Stimulated activated CD4-positive, alpha-beta T cell treated with anti-CD3 and anti-CD28 coated beads, Interleukin-2, amount 100 ng/mL, for 4 hours (primary cell): ENCODE measurements around the gene MAL.
"Not testable (repeated sequence)": the region's sequence is repeated elsewhere in the genome, so short reads cannot be mapped to it uniquely, and the experiment has no call there.

Source experiments
- DNase-seq: peaks from one replicate; pipeline ENCODE4 v3.0.0-alpha.2; 2020; ENCODE audit warnings: low read depth

MAL gene

DNA sequence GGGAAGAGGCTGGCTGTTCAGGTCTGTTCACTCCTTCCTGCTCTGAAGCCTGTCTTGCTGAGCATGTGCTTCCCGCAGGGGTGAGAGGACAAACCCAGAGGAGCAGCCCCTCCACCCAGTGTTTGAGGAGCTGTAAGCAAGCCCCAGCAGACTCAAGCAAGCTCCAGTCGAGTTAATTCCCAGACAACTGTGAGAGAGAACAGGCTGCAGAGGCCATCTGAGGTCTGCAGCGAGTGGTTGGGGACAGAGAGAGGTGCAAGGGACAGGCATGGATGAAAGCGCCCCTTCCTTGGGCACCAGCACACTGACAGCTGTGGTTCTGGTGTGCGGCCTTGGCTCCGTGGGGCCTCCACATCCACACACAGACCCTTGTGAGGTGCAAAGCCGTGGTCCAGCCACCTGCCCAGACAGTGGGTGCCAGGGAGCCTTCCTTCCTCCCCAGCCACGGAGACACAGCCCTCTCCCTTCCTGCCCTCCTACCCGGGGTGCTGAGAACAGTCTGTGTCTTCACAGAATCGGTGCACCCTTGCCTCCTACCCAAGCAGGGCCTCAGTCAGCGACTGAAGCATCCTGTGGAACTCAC lies 36.2 kb downstream of the MAL start:
- DNase-seq: no peak

DNA sequence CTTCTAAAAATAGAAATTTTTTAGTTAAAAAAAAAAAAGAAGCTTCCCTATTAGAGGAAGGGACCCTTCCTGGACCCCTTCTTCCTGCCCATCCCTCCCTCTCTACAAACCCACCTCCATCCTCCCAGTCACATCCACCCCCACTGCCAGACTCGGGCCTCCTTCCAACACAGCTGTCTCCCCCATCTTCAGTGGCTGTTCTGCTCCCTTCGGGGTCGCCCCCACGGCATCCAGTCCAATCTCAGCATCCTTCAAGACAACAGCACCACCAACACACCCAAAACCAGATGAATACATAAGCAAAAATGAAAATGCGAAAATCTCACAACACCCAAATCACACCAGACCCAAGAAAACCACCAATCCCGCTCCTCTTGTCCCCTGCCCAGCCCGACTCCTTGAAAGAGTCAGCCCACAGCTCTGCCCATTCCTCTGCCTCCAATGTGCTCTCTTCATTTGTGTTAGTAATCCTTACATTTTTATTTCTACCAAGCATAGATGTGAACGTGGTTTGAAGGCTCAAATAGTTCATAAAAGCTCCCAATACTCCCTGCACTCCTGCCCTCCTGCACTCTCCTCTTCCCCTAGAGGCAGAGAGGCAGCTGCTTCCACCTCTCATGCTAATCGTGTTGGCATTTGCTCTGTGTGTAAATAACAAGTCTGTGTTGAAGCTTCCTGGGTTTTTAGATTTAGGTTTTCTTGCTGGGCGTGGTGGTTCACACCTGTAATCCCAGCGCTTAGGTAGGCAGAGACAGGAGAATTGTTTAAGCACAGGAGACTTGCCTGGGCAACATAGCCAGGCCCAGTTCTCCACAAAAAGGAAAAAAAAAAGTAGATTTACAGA lies 37.0 kb downstream of the MAL start:
- DNase-seq: no peak

DNA sequence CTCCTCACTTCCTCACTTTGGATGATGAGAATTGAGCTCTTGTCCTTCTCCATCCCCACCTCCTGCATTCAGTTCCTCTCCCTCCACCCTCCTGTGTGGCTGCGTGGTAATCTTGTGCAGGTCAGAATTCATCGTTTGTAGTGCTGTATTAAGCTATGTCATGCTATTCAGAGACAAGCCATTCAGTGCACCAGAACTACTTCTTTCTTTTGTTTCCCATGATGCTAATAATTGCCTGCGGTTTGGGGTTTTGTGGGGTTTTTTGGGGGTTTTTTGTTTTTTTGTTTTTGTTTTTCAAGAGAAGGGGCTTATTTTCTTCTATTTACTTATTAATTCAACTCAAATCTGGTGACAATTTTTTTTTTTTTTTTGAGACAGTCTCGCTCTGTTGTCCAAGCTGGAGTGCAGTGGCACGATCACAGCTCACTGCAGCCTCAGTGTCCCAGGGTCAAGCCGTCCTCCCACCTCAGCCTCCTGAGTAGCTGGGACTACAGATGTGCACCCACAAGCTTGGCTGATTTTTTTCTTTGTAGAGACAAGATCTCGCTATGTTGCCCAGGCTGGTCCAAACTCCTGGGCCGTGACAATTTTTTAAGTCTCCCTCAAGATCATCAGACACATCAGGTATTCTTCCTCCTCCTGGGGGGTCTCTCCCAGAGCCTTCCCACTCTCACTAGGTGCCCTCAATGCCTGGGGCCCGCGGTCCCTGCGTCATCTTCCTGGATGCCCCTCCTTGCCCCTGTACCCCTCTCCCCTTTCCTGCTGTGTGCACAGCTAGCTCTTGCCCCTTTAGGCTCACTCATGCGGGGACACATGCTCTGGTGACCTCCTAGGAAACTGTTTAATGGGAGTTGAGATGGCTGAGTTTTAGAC lies 37.8 kb downstream of the MAL start:
- no peak for DNase-seq

DNA sequence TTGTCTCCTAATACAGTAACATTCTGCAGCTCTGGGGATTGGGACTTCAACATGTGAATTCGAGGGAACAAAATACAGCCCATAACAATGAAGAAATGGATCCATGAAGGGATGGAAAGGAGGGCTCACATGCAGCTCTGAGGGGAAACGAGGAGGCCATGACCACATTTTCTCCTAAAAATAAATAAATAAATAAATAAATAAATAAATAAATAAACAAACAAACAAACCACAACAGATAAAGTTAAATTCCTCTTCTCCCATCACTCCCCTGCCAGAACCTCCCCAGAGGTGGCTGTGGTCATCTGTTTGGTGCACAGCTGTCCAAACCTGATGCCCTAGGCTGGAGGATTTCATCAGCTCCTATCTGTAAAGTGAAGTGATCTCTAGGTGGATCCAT lies 42.7 kb downstream of the MAL start:
- DNase-seq: no peak

DNA sequence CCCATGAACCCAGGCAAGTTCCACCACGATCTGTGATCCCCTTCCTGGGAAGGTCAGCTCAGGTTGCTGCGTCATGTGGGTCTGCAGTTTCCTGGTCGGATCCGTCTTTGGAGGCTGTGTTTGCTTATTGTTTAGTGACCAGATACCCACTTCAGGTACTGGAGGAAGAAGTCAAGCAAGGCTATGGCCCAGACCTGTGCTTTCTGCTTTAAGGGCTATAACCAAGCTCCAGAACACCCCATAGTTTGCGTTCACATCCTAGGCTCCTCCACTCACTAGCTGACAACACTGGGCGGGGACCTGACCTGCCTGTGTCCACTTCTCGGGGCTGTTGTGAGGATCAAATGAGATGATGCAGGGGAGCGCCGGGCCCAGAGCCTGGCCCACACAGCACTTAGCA lies 44.0 kb downstream of the MAL start:
- no peak for DNase-seq

DNA sequence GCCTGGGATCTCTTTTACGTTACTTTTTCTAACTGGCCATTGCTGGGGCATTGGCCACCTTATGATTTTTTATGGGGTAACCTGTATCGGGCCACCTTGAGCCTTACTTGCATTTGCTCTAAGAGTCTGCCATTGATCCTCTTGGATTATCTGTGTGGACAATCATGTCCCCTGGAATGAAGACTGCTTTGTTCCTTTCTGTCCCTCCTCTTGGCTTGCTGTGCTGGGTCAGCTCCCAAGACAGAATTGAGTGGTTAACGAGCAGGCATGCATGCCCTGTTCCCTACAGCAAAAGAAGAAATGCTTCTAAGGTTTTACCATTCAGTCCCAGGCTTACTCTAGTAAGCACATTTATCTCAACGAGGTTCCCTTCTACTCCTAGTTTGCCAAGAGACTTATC lies 46.3 kb downstream of the MAL start:
- no peak for DNase-seq

DNA sequence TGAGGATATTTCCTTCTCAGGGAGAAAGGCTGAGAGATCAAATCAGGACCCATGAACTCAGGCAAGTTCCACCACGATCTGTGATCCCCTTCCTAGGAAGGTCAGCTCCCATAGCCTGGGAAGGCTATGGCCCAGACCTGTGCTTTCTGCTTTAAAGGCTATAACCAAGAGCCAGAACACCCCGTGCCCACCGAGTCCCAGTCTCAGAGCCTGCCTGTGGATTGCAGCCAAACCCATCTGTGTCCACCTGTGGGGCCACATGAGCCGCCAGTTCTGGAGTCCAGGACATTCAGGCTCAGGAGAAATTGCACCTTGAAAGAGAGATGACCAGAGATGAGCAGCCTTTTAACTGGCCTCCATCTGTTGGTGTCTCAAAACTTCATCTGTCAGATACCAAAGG lies 46.9 kb downstream of the MAL start:
- DNase-seq: no peak

DNA sequence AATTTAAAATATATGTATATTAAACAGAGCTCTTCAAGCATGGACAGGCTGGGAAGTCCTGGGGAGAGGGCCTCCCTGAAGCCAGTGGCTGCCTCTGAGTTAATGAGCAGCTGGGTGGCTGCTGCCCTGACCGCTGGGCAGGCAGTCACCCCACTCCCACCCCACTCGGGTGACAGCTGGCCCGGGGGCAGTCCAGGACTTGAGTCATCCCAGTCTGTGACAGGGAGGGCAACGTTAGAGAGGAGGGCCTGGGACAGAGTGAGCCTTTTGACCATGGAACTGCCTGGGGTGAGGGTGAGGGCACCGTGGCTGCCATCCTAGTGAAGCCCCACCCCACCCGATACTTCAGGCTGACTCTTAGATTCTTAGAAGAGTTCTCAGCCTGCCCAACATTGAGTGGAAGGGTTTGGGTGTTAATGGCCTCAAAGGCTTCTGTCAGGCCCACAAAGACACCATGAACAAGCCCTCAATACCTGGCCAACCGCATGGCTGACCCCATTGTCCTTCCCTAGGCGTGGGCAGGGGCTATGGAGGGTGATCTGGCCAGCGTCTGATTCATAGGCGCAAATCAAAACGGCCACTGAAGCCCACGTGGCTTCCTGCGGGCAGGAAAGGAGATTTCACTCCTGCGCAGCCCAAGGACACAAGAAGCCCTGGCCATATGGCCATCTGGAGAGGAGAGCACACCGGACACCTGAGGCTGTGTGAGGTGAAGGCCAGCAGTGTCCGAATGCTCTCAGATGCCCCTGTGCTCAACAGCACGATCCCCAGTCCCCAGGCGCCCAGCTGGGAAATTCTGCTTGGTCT lies 48.6 kb downstream of the MAL start:
- no peak for DNase-seq

DNA sequence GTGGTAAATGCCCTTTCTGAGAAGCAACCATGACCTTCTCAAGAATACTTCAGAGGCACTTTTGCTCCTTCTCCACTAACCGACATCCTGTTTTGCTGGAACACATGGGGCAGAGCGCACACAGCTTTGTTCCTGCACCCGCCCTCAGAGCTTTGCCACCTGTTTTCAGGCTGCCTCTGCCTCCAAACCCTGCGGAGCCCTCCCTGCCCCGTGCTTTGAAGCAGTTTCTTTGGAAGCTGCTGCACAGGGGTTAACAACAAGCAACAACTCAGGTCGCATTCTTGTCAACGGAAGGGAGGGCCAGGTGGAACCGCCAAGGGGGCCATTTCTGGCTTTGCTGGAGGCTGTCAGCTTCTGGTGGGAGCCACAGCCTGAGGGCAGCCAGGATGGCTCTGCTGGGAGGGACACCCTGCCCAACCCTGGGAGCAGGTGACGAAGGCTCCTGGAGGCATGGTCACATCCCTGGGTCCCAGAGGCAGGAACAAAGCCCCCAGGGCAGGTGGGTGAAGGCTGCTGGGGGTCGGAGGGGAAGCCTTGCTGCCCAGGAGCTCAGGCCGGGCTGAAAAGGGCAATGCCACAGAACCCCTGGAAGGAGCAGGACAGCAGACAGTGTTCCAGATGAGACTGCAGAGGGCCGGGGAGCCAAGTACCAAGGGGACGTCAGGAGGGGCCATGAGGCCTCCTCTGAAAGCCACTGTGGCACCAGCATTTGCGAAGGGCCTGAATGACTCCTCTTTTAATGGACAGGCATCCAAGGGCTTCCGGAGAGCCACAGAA lies 49.3 kb downstream of the MAL start:
- peak; percentile 50 for DNase-seq

DNA sequence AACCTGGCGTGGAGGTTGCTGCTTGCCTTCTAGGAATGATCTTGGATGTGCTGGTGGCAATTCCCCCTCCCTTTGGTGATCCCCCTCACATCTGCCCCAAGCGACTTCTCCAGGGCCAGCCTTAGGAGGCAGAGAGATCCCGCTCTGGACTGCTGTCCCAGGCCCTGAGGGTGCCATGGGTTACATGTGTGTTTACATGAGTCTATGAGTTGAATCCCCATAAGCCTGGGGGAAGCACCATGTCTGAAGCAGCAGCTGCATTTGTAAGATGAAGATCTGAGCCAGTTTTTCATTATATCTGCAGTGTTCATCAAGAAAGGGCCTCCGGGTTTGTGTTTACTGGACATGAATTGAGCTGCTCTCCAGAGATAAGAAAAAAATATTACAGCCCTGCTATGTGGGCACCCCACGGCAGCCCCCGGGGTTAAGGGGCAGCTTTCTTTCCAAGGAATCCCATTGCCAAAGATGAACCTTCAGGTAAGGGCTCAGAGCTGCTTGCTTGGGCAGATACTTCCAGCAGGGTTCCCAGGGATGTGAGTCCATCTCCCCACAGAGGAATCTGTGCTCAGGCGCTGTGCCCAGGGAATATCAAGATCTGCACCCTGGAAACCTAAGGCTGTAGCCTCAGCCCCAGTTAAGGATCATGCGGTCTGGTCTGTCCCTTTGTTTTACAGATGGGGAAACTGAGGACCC lies 50.1 kb downstream of the MAL start:
- DNase-seq: no peak

DNA sequence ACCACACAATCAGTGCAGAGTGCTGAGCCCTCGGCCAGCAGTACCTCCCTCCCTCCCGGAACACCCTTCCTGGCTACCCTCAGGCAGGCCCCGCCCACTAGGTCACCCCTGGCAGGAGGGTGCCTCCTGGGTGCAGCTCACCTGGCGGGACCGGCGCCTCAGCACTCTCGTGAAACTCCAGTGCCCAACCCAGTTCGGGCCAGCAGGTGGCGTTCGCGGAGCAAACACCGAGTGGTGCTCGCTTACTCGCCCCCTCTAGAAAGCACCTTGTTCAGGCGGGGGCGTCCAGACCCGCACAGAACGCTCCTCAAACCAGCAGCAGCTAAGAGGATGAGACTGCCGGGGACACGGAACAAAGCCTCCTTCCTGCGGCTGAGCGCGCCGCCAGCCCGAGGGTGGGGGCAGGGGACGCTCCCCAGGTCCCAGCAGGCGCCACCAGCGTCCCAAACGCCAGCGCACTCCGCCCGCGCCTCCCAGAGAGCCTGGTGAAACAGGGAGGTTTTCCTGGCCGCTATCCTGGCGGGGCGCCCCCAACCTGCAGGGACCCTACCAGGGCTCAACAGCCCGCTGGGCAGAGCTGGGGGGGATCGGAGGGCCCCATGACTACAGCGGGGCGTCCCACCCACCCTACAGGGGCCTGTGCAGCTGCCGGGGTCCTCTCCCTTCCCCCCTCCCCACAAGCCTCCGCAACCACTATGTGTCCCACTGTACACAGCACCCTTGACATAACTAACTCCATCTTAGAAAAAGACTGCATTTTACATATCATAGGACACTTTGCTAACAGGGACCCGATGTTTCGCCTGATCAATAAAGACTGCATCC lies 51.4 kb downstream of the MAL start:
- DNase-seq: peak; percentile 89

DNA sequence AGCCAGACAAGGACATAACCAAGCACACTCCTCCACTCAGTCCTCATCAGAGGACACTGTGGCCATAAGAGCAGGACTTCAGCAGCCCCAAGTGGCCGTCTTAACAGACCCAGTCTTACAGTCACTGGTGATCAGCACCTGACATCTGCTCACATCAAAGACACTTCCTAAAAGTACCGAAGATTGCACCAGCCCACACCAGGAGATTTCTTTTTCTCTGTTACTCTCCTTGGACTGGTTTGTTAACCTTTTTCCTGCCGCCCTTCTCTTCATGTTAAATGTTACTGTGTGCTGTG lies 52.0 kb downstream of the MAL start:
- DNase-seq: no peak

DNA sequence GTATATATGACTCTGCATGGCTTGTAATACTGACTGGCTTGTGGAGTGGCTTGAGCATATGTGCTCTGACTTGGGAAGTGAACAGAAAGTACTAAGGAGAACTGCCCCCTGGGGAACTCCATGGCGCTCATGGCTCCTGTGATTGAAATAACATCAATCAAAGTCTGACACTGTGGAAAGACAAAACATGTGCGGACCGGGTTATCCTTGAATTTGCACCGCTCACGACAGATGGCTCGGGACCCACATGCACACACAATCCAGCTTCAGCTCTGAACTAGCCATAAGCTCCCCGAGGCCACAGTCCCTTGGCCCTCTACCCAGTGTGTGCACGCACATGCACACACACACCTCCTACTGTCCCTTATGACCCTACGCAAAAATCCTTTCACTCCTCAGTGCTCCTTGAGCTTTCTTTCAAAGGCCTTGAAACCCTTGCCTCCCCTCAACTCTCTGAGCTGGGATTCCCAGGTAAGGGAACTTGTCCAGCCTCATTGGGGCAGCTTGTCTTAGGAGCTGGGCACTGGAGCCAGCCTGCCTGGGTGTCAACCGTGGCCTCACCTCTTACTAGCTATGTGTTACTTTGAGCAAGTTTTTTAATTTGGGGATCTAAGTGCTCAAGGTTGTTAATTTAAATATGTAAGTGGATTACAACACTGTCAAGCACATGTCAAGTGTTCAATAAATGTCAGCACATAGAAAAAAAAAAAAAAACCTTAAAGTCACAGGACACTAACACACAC lies 52.5 kb downstream of the MAL start:
- DNase-seq: no peak

DNA sequence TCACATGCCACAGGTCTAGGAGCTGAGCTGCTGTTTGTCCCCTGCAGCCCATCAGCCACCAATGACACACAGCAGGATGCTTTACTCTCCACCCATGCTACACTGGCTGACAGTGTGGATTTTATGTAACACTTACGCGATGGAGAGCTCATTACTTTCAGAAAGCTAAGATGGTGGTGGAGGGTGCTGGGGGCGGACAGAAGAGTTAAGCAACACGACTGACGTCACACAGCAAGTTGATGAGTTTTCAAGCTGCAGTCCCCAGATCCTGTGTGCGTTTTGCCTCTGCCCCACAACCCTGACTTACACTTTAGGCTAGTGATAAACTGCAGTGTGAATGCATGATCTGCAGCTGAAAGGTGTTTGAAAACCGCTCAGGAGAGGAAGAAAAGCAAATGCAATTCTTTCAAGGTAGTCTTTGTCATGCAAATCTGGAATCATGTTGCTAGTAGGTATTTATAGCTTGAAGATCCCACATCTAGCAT lies 53.7 kb downstream of the MAL start:
- DNase-seq: no peak

DNA sequence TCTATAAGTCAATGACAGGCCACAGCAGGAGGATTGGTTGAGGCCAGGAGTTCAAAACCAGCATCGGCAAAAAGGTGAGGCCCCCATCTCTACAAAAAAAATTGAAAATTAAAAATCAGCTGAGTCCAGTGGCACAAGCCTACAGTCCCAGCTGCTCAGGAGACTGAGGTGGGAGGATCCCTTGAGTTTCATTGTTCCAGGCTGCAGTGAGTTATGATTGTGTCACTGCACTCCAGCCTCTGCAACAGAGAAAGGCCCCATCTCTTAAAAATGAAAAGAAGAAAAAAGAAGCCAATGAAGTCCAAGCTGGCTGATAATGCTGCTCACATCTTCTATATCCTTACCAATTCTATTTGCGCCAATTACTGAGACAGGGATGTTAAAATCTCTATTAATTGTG lies 57.0 kb downstream of the MAL start:
- DNase-seq: no peak

DNA sequence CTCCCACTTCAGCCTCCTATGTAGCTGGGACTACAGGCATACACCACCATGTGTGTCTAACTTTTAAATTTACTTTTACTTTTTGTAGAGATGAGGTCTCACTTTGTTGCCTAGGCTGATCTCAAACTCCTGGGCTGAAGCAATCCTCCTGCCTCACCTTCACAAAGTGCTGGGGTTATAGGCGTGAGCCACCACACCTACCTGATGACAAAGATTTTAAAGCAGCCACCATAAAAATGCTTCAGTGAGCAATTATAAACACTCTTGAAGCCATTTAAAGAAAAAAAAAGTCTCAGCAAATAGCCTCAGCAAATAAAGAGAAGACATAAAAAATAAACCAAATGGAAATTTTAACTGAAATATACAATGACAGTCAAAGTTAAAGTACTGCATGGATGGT lies 60.5 kb downstream of the MAL start:
- DNase-seq: no peak

DNA sequence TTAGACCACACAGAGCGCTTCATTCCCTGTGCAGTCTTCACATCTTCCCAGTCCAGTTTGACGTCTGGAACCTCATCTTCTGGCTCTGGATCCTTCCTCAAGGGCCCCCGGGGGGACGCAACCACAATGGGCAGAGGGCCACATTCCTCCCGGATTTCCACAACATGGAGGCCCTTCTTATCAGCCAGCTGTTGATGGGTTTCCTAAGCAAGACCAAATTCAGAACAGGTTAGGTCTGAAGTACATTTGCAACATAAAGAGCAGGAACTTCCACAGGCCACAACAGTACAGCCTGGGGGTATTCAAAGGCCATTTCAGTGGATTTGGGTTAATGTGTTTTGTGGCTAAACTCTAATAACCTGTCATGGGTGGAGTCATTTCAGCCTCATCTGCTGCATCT lies 61.9 kb downstream of the MAL start:
- no peak for DNase-seq

DNA sequence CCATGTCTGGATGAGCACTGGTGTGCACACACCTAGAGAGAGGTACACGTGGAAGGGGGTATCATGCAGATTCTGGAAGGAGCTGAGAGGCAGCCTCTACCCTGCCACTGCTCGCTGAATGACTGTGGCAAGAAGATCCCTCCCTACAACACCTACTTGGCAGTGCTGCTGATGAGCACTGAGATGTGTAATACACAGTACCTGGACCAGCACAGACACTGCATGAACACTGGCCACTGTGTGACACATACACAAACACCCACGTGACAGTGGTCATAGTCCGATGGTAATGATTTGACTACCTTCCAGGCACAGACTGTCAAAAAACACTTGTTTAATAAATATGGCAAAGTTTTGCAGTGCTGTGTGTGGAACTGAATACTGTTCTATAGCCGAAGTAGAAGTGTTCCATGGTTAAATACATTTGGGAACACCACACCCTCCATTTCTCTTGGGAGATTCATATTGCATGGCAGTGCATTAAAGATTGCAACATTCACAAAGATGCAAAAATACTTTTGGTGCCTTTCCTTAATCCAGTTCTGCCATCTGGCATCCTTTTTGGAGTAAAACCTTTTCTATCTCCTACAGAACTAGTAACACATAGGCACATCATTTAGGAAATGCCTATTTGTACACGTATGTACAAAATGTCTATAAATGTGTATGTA lies 66.5 kb downstream of the MAL start:
- DNase-seq: no peak

DNA sequence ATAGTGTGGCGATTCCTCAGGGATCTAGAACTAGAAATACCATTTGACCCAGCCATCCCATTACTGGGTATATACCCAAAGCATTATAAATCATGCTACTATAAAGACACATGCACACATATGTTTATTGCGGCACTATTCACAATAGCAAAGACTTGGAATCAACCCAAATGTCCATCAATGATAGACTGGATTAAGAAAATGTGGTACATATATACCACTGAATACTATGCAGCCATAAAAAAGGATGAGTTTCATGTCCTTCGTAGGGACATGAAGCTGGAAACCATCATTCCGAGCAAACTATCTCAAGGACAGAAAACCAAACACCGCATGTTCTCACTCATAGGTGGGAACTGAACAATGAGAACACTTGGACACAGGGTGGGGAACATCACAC lies 72.8 kb downstream of the MAL start:
- not testable (repeated sequence) for DNase-seq
